ENCODE results near the gene MTA1. TPM values are rescaled to one million over a fixed set of nuclear protein-coding genes. Genes with fewer than 3 reads are reported as not detected.

The MTA1 gene
- total and polyA plus RNA-seq, 2 of the 8 experiments (the other 6 are each of a cell fraction or from before 2014, with no cell fraction given) = 73.9 to 221 TPM

GRCh38 chr14:105450123-105450505 is 30.5 kb downstream of the MTA1 start:
- H3K23ac ChIP-seq (ENCODE audit: insufficient read length) = no peak overlapping the region
- no peak overlapping the region for H2BK120ac ChIP-seq (replicated peaks; ENCODE audit: low read depth, low read length)
- peak overlapping the region; percentile 68; the same call in 1 of the 2 replicates for H4K8ac ChIP-seq (ENCODE audit: extremely low read depth, insufficient read depth, low read length)
- H3K27ac ChIP-seq (ENCODE audit: low read depth, low read length) = no peak overlapping the region
- H4K20me1 ChIP-seq (replicated peaks in 1 of 2; ENCODE audit: control insufficient read depth in 1 of 2, insufficient read depth in 2 of 2, low read length in 2 of 2) = peaks cover 11 to 19% of the 10 kb centered on the region in 2 experiments
- no peak overlapping the region for H3K4me3 ChIP-seq (ENCODE audit: extremely low read depth in 1 of 4, insufficient read depth in 2 of 4, low read depth in 3 of 4, low read length in 4 of 4)
- 88% methylated on average over 18 of the region's 22 CpGs; no CpG with 5 or more reads in 1 of the 2 experiments for WGBS, 2 experiments (ENCODE audit: extremely low coverage in 1 of 2, insufficient coverage in 1 of 2, insufficient read length in 1 of 2, insufficient replicate concordance in 2 of 2, low coverage in 1 of 2, low lambda C conversion rate in 2 of 2, missing lambda C conversion rate in 1 of 2)
- no peak overlapping the region for H3K18ac ChIP-seq (ENCODE audit: extremely low read depth, low read length)
- FAIRE-seq (no peak), DNase-seq (ENCODE audit: low read depth in 1 of 2, low spot score in 2 of 2) (no peak)
- no peak overlapping the region for H3K9ac ChIP-seq (replicated peaks in 1 of 4; ENCODE audit: extremely low read depth in 1 of 4, low read depth in 3 of 4, low read length in 3 of 4)
- peaks cover 0 to 2% of the 10 kb centered on the region in 2 experiments; a peak in 1 of 4 replicates for H3K79me2 ChIP-seq (ENCODE audit: control insufficient read depth in 1 of 2, insufficient read depth in 2 of 2, low read length in 2 of 2)
- H2BK15ac ChIP-seq (ENCODE audit: low read length) = no peak overlapping the region
- H3K9me3 ChIP-seq (ENCODE audit: insufficient read depth in 2 of 2, low read depth in 1 of 2, low read length in 1 of 2) = no peaks in the 10 kb centered on the region
- ChIA-PET POLR2A (ENCODE audit: partially characterized antibody) (interaction anchor here (0.6 kb wide), 1 partner anchor 52 kb away, joined by 3 read pairs; no protein-coding TSS in a partner anchor), CTCF (ENCODE audit: partially characterized antibody) (interaction anchor here (0.6 to 2.5 kb wide), 5 partner anchors 12 to 57 kb away, joined by 3 to 11 read pairs (median 4); no protein-coding TSS in a partner anchor)
- H2BK12ac ChIP-seq (ENCODE audit: low read depth, low read length) = no peak overlapping the region
- no peak for TF ChIP-seq TAF1 (IDR thresholded peaks at IDR 0.05; ENCODE audit: low read depth, low read length)
- no peak for TF ChIP-seq SIRT6 (IDR thresholded peaks at IDR 0.05; ENCODE audit: low read length)
- TF ChIP-seq, protein P1, sequence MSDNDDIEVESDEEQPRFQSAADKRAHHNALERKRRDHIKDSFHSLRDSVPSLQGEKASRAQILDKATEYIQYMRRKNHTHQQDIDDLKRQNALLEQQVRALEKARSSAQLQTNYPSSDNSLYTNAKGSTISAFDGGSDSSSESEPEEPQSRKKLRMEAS (IDR thresholded peaks at IDR 0.05) = no peak
- no peak for TF ChIP-seq TCF12 (IDR thresholded peaks at IDR 0.05; ENCODE audit: low read depth, low read length)
- no peak for TF ChIP-seq BRCA1 (IDR thresholded peaks at IDR 0.05; ENCODE audit: low read depth, low read length)
- no peak for TF ChIP-seq CHD1 (IDR thresholded peaks at IDR 0.05; ENCODE audit: low read depth, low read length)
- TF ChIP-seq SIN3A (conservative IDR thresholded peaks at IDR 0.05 in 1 of 2, IDR thresholded peaks at IDR 0.05 in 1 of 2; ENCODE audit: low read depth in 1 of 2, low read length in 2 of 2) = no peak
- TF ChIP-seq RBBP5 (IDR thresholded peaks at IDR 0.05; ENCODE audit: borderline replicate concordance, low read depth, low read length) = no peak
- no peak for TF ChIP-seq GTF2F1 (IDR thresholded peaks at IDR 0.05; ENCODE audit: borderline replicate concordance, low read depth, low read length)
- no peak for TF ChIP-seq JUND (IDR thresholded peaks at IDR 0.05; ENCODE audit: low read length)
- TF ChIP-seq SP1 (IDR thresholded peaks at IDR 0.05; ENCODE audit: low read depth, low read length) = no peak
- no peak for TF ChIP-seq JUN (IDR thresholded peaks at IDR 0.05; ENCODE audit: low read depth, low read length)
- H3K4ac ChIP-seq (replicated peaks; ENCODE audit: insufficient read length, low read depth, low read length) = no peak overlapping the region
- H3K36me3 ChIP-seq (ENCODE audit: control insufficient read depth in 2 of 4, insufficient read depth in 4 of 4, low read length in 3 of 4) = peaks cover 17 to 53% (median 31%) of the 10 kb centered on the region in 4 experiments
- no peak overlapping the region for H4K91ac ChIP-seq (replicated peaks; ENCODE audit: insufficient read length, low read length)
- no peaks in the 10 kb centered on the region for H3K4me1 ChIP-seq (replicated peaks in 1 of 4; ENCODE audit: control insufficient read depth in 3 of 4, insufficient read depth in 4 of 4, low read length in 3 of 4)
- H3K14ac ChIP-seq (ENCODE audit: insufficient read length) = no peak overlapping the region
- no peaks in the 10 kb centered on the region for H3K27me3 ChIP-seq (replicated peaks in 1 of 4; ENCODE audit: control insufficient read depth in 3 of 4, extremely low read depth in 1 of 4, insufficient read depth in 3 of 4, low read length in 3 of 4)
- H2AK5ac ChIP-seq (ENCODE audit: low read depth, low read length) = no peak overlapping the region
- H3K4me2 ChIP-seq (ENCODE audit: insufficient read depth in 1 of 2, low read depth in 2 of 2, low read length in 2 of 2) = no peak overlapping the region
- no peak overlapping the region for H2BK5ac ChIP-seq (ENCODE audit: low read depth, low read length)
- H4K5ac ChIP-seq (ENCODE audit: insufficient read length, low read depth, low read length) = no peak overlapping the region
- H3K56ac ChIP-seq (replicated peaks; ENCODE audit: insufficient read length, low read depth, low read length) = no peak overlapping the region
- H2AFZ ChIP-seq (ENCODE audit: low read length) = no peak overlapping the region
- H3K23me2 ChIP-seq (ENCODE audit: low read depth, low read length) = no peaks in the 10 kb centered on the region
- H3K79me1 ChIP-seq (ENCODE audit: low read depth, low read length) = peaks cover 4% of the 10 kb centered on the region; the same call in 1 of the 2 replicates
- H2BK20ac ChIP-seq (ENCODE audit: low read length) = no peak overlapping the region

All from H1 (cell line).